SHP77 (cell line): ENCODE measurements around the gene DOCK1.

Source experiments
- DNase-seq, 2 experiments: peaks; one replicate each; lab custom pipeline; 2025; lab: John Stamatoyannopoulos, UW

The DOCK1 gene

DNA sequence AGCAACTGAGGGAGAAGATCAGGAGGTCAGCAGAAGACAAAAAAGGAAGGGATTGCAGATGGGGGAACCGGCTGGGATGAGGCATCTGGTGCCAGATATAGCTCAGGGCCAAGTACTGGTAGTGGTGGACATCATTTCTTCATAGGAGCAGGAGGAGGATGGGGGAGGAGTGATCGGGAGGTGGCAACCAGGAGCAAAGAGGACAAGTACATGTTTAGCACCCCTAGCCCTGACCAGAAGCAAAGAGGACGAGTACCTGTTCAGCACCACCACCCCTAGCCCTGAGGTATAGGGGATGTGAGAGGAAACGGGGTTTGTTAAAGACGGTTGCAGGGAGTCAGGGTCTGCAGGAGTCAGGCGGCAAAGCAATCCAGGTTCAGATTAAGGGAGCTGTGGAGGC is 559.3 kb downstream of the DOCK1 start:
- no peak for DNase-seq

- DNase-seq: no peak
Measured at GRCh38 chr10:127467811-127468210, 562.6 kb downstream of the DOCK1 start.

GRCh38 chr10:127468632-127469031 is 563.4 kb downstream of the DOCK1 start:
- no peak for DNase-seq

DNA sequence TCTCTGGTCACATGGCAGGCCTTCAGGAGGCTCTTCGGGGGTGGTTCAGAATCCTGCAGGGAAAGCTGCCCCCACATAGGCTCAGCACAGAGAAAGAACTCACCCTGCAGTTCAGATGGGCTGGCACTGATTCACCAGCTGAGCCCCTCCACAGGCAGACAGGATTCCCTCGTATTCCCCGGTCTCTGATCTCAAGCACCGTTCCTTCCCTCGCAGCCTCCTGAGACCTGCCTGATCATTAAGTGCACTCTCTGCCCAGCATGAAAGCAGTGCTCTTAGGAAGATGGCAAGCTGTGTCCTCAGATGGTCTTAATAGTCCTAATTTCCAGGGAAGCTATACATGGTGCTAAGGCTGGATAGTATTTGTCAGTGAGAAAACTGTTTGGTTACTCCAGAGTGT is 565.7 kb downstream of the DOCK1 start:
- no peak for DNase-seq

DNA sequence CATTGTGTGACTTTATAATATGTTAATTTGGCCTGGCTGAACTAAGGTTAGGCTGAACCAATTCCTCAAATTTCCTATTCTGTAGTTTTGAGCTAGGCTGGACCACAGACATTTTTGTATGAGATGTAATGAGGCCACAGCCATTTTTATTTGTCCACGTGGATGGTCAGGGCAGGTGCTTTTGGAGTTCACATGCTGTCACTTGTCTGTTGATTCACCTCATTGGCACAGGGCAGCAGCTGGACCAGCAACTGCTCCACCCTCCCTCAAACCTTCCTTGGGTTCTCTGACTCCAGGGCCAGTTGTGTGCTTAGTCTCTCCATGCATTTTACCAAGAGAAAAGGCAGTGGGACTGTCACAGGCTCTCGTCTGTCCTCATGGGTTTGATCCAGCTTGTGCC is 567.7 kb downstream of the DOCK1 start:
- DNase-seq: no peak

- no peak for DNase-seq
Measured at GRCh38 chr10:127474501-127474900, 569.3 kb downstream of the DOCK1 start.

DNA sequence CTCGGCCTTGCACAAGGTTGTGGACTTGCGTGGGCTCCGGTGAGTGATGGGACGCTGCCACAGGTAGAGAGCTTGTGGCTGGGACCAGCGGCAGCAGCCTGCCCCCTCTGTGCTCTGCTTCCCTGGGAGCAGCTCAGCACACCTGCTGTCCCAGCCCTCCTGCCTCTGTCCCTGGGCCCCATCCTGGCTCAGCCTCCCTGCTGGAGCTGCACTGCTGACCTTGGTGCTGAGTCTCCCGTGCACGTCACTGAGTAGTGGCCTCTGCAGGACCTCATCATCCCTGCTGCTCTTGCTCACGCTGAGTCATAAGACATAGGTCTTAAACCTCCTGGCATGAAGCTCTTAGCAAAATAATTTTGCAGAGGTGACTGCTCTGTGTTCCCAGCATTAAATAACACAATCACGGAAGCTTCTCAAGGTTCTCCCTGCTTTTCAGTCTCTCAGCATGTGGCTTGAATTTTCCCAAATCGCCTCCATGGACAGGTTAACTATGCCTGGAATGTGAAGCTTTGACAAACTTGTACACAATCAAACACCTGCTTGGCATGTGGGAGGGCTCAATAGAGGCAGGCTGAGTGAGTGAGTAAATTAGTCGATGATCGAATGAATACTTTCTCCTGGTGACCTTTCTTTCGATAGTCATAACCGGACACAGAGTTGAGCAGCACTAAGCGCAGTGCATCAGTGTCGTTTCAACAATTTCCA is 580.1 kb downstream of the DOCK1 start:
- no peak for DNase-seq

GRCh38 chr10:127486355-127486754 is 581.1 kb downstream of the DOCK1 start:
- DNase-seq: no peak

- DNase-seq: no peak
Measured at GRCh38 chr10:127492607-127493250, 587.5 kb downstream of the DOCK1 start.

GRCh38 chr10:127496035-127496434 is 590.8 kb downstream of the DOCK1 start:
- DNase-seq: no peak

GRCh38 chr10:127497685-127498084 is 592.5 kb downstream of the DOCK1 start:
- no peak for DNase-seq

DNA sequence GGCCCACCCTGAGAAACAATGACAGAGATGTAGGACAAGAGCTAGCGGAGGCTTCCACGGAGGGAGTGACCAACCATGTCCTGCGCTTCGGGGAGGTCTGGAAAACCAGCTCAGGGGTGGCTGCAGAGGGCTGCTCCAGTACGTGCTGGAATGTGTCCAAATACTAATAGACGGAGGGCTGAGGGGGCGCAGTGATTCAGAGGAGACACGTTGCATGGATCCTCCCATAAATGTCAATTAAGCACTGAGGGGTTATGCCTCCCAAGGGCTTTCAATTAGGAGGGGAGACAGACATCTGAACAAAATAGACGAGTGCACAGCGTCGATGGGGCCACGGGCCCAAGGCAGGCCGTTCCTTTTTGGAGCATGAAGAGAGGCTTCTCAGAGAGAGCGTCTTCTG is 592.9 kb downstream of the DOCK1 start:
- no peak for DNase-seq

DNA sequence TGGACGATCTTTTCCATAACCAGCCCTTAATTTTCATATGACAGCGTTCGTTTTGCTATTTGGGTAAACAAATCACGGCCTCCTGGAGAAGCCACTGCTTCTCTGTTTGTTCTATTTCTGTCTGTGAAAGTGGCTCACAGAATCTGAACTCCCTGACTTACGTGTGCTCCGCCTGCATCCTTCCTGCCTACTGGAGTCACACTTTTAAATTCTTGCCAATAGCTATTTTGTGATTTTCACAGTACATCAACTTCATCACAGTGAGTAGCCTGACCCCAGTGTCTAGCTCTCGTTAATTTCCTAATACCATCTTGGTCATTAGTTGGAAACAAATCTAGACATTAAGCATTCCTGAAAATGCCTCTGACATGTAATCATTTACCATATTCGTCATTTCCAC is 594.9 kb downstream of the DOCK1 start:
- DNase-seq: no peak
